Keratinocyte (primary cell): ENCODE results near the gene POLA1.

ENCODE experiments used
- EZH2 ChIP-seq: IDR thresholded peaks from one replicate; pipeline ENCODE4 v1.6.1; 2012; ENCODE audit warnings: inconsistent platforms, mild to moderate bottlenecking, low read length, moderate library complexity
- TF ChIP-seq, protein P1 (sequence below), 3 experiments: IDR thresholded peaks in 1 of 3; conservative IDR thresholded peaks in 1 of 3; optimal IDR thresholded peaks in 1 of 3; 2 replicates in 2 of 3; 3 replicates in 1 of 3; pipeline versions ENCODE3 to v1.5.1; 2011; ENCODE audit warnings: low read length in 3 of 3, mild to moderate bottlenecking in 3 of 3, moderate library complexity in 2 of 3, control low read depth in 1 of 3, inconsistent platforms in 1 of 3; ENCODE audit not compliant: insufficient read depth in 2 of 3; ENCODE audit errors: extremely low read depth in 1 of 3

GRCh38 chrX:24838629-24839028 is 144.9 kb downstream of the POLA1 start:
- TF ChIP-seq, protein P1, sequence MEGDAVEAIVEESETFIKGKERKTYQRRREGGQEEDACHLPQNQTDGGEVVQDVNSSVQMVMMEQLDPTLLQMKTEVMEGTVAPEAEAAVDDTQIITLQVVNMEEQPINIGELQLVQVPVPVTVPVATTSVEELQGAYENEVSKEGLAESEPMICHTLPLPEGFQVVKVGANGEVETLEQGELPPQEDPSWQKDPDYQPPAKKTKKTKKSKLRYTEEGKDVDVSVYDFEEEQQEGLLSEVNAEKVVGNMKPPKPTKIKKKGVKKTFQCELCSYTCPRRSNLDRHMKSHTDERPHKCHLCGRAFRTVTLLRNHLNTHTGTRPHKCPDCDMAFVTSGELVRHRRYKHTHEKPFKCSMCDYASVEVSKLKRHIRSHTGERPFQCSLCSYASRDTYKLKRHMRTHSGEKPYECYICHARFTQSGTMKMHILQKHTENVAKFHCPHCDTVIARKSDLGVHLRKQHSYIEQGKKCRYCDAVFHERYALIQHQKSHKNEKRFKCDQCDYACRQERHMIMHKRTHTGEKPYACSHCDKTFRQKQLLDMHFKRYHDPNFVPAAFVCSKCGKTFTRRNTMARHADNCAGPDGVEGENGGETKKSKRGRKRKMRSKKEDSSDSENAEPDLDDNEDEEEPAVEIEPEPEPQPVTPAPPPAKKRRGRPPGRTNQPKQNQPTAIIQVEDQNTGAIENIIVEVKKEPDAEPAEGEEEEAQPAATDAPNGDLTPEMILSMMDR (optimal IDR thresholded peaks at IDR 0.05 in 1 of 3, IDR thresholded peaks at IDR 0.05 in 1 of 3, conservative IDR thresholded peaks at IDR 0.05 in 1 of 3; ENCODE audit: extremely low read depth in 1 of 3, insufficient read depth in 2 of 3, low read length in 3 of 3): peak in 2 of 3 experiments; percentile 24 to 29
- TF ChIP-seq EZH2: no peak
